GM19023 (cell line): ENCODE data around the gene HENMT1.
"Not testable (repeated sequence)": the region's sequence is repeated elsewhere in the genome, so short reads cannot be mapped to it uniquely, and the experiment has no call there.

Experiments used
- ATAC-seq: cut with Tn5 transposase; IDR thresholded peaks from one replicate; pipeline ENCODE4 v1.9.1; 2021; ENCODE audit warnings: mild to moderate bottlenecking, moderate library complexity; ENCODE audit not compliant: unreplicated experiment

HENMT1 gene

DNA sequence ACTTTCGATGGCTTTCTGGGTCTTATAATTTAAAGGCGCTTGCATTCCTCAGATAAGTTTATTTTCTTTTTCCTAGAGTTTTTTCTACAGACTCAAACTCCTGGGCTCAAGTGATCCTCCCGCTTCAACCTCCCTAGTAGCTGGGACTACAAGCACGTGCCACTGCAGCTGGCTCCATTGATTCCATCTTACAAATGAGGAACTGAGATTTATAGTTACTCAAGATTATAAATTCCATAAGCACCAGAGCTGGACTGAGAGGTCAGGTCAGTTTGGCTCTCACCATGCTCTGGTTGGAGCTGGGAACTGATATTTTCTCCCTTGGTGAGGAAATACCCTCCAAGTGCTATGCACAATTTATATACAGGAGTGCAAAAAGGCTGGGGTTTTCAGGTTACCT, 17.8 kb upstream of the HENMT1 start:
- no peak for ATAC-seq

DNA sequence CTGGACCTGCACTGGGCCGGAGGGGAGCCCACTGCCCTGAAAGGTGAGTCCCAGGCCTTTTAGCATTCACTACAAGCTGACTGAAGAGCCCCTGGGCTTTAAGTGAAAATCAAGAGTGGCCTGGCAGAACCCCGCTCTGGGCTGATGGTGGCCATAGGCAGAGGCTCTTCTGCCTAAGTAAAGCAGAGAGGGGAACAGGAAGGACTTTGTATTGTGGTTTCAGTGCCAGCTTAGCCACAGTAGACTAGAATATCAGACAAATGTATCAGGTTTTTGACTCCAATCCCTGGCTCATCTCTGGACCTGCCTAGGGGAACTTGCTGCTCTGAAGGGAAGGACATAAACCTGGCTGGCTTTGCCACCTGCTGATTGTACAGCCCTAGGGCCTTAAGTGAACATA, 10.2 kb upstream of the HENMT1 start:
- ATAC-seq, result no peak

DNA sequence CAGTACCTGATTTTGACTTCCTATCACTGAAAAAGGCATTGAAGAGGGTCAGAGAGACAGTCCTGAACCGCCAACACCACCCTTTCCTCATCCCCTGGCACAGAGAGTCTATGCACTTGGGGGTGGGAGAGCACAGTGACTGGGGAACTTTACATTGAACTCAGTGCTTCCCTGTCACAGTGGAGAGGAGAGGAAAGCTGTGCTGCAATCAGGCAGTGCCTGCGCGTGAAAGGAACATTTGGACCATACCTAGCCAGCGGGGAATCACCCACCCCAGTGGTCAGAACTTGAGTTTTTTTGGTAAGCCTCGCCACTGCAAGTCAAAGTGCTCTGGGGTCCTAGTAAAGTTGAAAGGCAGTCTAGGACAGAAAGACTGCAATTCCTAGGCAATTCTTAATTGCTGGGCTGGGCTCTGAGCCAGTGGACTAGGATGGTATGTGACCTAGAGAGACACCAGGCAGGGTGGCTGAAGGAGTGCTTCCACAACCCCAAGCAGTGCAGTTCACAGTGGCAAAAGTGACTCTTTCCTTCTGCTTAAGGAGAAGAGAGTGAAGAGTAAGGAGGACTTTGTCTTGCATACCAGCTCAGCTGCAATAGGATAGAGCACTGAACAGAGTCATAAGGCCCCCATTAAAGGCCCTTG, 9.4 kb upstream of the HENMT1 start:
- no peak for ATAC-seq

DNA sequence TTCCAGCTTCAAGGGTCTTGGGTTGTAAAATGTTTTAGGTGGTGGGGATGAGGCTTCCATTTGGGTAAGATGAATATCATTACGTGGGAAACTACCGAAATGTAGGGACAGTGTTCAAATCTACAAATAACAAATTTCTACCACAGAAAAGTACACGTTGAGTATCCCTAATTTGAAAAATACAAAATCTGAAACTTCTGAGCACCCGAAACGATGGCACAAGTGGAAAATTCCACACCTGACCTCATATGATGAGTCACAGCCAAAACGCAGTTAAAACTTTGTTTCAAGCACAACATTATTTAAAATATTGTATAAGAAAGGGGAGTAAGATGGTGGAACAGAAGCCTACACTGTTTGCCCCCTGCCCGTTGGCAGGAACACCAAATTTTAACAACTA, 8.8 kb upstream of the HENMT1 start:
- no peak for ATAC-seq

DNA sequence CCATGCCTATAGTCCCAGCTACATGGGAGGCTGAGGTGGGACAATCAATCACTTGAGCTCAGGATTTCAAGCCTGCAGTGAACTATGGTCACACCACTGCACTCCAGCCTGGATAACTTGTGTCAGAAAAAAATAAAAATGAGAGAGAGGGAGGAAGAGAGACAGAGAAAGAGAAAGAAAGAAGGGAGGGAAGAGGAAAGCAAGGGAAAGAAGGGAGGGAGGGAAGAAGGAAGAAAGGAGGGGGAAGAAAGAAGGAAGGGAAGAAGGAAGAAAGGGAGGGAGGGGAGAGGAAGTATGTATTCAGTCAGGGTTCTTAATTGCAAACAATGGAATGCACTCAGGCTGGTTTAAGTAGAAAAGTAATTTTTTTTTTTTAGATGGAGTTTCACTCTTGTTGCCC, 7.9 kb upstream of the HENMT1 start:
- no peak for ATAC-seq

DNA sequence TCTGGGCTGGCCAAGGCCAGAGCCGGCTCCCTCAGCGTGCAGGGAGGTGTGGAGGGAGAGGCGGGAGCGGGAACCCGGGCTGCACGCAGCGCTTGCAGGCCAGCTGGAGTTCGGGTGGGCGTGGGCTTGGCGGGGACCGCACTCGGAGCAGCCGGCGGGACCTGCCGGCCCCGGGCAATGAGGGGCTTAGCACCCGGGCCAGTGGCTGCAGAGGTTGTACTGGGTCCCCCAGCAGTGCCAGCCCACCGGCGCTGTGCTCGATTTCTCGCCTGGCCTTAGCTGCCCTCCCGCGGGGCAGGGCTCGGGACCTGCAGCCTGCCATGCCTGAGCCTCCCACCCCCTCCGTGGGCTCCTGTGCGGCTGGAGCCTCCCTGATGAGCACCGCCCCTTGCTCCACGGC, 6.5 kb upstream of the HENMT1 start:
- not testable (repeated sequence) for ATAC-seq

DNA sequence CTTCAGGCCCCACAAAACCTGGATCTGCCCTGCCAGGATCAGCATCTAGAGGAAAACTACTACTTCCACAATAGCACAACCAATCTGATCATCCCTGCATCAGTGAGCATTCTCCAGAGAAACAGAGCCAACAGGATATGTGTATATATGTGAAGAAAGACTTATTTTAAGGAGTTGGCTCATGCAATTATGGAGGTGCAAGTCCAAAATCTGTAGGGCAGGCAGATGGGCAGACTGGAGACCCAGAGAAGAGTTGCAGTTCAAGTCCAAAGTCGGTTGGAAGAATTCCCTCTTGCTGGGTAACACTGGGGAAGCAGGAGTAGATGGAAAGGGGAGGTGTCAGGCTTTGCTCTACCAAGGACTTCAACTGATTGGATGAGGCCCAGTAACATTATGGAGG, 4.9 kb upstream of the HENMT1 start:
- ATAC-seq, result no peak

DNA sequence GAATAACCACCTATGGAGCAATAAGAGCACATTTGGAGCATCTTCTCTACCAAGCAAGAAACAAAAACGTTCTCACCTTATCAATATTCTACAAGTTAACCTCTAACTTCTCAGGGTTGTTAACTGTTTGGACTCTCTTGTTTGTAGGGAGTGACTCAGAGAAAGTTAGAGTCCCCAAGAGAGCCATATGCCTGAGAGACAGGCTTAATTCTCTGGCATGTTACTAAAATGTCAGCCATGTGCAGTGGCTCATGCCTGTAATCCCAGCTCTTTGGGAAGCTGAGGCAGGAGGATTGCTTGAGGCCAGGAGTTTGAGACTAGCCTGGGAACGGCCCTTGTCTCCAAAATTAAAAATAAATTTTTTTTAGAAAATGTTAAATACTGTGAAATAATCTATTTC, 4.2 kb upstream of the HENMT1 start:
- ATAC-seq, result no peak

DNA sequence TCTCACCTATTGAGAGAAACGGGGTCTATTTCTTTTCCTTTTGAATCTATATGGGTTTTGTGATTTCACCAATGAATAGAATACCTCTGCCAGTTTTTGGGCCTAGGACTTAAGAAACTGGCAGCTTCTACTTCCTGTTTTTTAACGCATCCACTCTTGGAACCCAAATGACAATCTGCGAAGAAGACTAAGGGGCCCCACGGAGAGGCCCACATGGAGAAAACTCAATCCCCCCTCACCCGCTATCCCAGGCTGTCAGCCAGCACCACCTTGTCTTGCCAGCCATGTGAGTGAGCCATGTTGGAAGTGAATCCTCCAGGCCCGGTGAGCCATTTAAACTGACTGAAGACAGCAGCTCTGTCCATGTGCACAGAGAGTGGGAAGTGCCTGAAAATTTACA, 3.6 kb upstream of the HENMT1 start:
- no peak for ATAC-seq

DNA sequence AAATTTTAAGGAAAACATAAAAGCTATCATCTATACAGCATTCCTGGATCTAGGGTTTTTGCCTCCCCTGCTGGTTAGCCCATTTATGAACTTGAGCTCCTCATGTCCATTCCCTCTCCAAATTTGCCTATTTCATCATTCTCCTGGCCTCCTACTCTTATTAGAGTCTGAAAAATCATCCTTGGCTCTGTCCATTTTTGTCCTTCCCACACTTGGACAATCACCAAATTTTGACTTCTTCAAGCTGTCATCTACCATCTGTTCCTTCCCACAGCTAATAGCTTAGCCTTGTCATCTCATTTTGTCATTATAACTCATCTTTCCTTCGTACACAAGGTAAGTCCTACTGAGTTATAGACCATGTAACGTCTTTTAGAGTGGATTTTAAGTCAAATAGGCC, 2.2 kb upstream of the HENMT1 start:
- ATAC-seq, result no peak

DNA sequence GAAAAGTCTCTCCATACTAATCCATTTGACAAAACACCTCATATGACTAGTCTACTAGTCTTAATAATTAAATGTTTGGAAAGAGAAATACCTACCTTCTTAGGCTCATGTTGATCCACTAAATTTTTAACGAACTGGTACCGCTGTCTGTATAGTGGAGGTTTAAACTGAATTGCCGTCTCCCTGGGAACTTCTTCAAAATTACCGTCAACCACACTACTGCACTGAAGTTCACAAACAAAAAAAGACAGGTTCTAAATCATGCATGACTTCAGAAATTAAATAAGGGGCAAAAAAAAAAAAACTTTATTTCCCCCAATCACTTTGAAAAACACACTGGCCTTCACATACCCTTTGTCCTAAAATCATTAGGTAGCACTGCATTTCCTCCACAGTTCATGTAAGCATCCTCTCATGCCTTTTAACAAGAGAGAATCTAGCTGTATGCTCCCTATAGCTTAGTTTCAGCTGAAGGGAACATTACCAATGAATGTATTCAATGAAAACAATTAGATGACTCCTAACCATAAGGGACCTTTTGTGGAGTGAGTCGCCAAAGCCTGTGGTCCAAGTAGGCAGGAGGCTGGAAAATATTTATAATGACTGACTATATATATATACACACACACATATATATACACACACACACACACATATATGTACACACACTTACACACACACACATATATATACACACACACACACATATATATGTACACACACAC, 3.4 kb downstream of the HENMT1 start:
- no peak for ATAC-seq

DNA sequence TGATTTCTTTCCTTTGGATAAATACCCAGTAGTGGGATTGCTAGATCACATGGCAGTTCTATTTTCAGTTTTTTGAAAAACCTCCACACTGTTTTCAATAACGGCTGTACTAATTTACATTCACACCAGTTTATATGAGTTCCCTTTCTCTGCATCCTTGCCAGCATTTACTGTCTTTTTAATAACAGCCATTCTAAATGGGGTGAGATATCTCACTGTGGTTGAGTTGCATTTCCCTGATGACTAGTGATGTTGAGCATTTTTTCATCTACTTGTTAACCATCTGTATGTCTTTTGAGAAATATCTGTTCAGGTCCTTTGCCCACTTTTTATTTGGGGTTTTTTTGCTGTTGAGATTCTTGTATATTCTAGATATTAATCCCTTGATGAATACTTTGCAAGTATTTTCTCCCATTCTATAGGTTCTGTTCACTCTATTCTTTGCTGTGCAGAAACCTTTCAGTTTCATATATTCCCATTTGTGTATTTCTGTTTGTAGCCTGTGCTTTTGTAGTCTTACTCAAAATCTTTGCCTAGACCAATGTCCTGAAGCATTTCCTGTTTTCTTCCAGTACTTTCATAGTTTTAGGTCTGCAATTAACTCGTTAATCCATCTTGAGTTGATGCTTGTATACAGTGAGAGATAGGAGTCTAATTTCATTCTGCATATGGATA, 7.3 kb downstream of the HENMT1 start:
- ATAC-seq, result no peak

DNA sequence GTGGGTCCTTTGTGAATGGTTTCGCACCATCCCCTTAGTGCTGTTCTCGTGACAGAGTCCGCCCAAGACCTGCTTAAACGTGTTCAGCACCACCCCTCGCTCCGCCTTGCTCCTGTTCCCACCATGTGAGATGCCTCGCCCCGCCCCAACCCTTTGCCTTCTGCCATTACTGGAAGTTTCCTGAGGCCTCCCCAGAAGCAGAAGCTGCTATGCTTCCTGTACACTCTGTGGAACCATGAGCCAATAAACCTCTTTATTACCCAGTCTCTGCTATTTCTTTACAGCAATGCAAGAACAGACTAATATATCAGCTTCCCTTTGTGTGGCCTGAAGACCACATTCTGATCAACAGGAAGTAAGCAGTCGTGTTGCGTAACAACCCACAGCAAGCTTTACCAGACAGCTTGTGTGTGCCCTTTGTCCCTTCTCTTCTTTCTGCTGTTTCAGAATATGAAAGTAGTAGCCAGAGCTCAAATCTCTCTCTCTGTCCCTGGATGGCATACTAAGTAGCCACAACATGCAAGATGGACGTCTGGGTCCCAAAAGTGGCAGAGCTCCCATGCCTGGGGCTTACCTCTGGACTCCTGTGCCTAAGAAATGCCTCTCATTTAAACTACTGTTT, 14.1 kb downstream of the HENMT1 start:
- ATAC-seq, result peak; percentile 80

DNA sequence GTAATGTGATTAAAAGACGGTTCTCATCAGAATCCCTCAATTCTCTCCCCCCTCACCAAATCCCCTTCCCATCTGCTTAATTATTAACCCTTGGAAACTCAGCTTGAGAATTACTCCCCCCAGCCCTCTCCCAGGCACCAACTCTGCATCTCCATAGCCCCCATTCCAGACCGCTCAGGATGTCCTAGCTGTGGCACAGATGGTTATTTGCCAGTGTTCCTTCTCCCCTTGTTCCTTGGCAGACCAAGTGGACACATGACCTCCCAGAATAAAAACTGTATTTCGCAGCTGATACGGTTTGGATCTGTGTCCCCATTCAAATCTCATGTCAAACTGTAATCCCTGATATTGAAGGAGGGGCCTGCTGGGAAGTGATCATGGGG, 14.6 kb downstream of the HENMT1 start:
- ATAC-seq, result no peak

DNA sequence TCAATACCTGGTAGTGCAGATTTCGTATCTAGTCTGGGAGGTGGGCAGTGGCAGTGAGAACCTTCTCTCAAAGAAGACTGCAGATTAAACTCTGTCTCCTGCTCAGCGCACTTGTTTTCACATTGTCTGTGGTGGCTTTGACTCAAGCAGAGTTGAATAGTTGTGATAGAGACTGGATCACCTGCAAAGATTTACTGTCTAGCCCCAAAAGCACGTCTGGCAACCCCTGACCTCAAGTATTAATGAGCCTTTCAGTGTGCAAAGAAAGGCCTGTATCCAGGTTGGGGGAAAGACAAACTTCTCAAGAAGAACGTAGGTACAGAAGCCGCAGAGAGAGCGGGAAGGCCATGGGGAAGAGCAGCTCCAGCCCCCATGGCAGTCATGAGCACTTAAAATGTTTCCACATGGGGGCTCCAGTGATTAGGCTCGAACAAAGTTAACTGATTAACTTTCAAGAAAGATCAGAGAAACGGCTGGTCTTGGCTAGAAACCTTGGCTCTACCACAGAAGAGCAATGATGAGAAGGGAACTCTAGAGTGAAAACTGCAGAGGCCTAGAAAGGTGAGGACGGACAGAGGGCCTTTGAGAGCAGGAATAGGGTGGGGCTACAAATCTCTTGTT, 15.2 kb downstream of the HENMT1 start:
- ATAC-seq, result no peak

DNA sequence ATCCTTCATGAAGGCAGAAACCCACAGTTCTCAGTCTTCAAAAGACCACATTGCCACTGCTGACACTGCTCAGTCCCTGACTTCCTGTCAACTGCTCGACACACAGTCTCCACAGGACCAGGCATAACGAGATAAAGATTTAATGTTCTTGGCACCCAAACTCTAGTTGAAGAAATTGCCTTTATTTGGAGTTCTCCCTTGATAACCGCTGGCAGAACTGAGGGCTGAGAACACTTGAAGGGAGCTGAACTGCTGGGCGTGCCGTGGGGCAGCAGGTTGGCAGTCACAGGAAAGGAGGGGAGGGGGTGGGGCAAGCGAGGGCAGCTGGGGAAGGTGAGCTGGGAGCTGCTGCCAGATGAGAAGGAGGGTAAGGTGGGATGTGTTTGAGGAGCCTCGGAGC, 15.9 kb downstream of the HENMT1 start:
- no peak for ATAC-seq

DNA sequence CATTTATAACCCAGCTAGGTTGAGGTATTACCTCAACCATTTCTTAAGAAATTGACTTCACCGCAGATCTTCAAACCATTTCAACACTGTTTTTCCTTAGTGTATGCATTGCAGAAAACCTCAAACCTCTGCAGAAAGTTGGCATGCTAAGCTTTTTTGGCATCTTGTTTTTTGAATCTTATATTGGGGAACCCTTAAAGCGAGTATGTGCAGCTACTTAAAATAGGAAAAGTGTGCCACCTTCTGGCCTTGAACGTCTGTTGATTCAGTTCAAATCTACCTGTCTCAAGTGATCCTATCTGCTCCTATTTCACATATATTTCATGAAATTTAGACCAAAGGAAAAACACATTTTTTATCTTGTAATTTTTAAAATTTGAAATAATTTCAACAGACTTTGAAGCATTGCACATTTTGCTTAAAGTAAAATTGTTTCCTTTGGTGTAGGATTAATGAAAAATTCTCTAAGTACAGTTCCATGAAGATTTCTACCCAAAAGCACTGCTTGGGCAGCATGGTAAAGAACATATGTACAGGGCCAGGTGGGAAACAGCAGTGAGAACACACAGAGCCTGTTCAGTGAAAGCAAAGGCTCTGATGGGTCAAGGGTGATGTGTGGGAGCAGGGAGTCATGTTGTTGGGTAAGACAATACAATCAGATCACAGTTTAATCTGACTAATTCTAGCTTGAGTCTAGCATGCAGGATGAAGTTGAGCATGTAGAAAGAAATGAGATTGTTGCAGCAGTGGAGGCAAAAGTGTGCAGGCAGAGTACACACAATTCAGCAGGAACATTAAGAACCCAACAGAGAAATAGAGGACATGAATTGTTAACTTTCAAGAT, 17.2 kb downstream of the HENMT1 start:
- no peak for ATAC-seq

DNA sequence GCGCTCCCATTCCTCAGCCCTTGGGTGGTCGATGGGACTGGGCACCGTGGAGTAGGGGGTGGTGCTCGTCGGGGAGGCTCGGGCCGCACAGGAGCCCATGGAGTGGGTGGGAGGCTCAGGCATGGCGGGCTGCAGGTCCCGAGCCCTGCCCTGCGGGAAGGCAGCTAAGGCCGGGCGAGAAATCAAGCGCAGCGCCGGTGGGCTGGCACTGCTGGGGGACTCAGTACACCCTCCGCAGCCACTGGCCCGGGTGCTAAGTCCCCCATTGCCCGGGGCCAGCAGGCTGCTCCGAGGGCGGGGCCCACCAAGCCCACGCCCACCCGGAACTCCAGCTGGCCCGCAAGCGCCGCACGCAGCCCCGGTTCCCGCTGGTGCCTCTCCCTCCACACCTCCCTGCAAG, 20.0 kb downstream of the HENMT1 start:
- ATAC-seq, result not testable (repeated sequence)

DNA sequence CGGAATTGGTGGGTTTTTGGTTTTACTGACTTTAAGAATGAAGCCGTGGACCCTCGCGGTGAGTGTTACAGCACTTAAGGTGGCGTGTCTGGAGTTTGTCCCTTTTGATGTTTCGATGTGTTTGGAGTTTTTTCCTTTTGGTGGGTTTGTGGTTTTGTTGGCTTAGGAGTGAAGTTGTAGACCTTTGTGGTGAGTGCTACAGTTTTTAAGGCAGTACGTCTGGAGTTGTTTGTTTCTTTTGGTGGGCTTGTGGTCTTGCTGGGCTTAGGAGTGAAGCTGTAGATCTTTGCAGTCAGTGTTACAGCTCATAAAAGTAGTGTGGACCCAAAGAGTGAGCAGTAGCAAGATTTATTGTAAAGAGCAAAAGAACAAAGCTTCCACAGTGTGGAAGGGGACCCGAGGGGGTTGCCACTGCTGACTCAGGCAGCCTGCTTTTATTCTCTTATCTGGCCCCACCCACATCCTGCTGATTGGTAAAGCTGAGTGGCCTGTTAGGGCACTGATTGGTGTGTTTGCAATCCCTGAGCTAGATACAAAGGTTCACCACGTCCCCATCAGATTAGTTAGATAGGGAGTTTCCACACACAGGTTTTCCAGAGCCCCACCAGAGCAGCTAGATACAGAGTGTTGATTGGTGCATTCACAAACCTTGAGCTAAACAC, 20.9 kb downstream of the HENMT1 start:
- ATAC-seq, result no peak

DNA sequence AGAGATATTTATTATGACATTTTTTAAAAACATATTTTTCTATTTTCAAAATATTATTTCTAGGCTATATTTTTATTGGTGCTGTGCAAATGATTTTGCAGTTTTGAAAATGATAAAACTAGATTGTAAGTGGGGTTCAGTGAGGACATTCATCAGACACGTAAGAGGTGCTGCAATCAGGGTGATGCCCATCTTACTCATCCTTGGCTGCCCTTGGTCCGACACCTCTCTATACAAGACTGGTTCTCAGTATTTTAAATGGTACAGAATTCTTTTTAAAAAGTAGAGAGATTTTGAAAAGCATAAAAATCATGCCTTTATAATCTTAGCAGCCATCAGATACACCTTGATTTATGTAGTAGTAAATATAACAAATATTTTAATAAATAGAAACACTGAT, 24.0 kb downstream of the HENMT1 start:
- no peak for ATAC-seq
